Neuronal stem cell (in vitro differentiated cells): ENCODE results near the gene HAUS5.
"Not testable (repeated sequence)": the region's sequence is repeated elsewhere in the genome, so short reads cannot be mapped to it uniquely, and the experiment has no call there.

Experiments used
- DNase-seq: peaks from one replicate; pipeline ENCODE4 v3.0.0-alpha.2; 2013; ENCODE audit warnings: low spot score
- H2AFZ ChIP-seq: one replicate; pipeline ENCODE4 v1.6.1; 2013; ENCODE audit warnings: mild to moderate bottlenecking, low read length, inconsistent platforms
- H2AK5ac ChIP-seq: 2 replicates; pipeline ENCODE4 v1.6.1; 2013; ENCODE audit warnings: low read depth, mild to moderate bottlenecking, inconsistent platforms, low read length, moderate library complexity, mixed read lengths
- H2BK120ac ChIP-seq: 2 replicates; pipeline ENCODE4 v1.6.1; 2013; ENCODE audit warnings: low read depth, mild to moderate bottlenecking, inconsistent platforms, low read length, moderate library complexity, mixed read lengths
- H2BK12ac ChIP-seq: one replicate; pipeline ENCODE4 v1.6.1; 2013; ENCODE audit warnings: low read length, inconsistent platforms
- H2BK15ac ChIP-seq: 2 replicates; pipeline ENCODE4 v1.6.1; 2013; ENCODE audit warnings: mild to moderate bottlenecking, low read length, inconsistent platforms, mixed read lengths
- H2BK5ac ChIP-seq: one replicate; pipeline ENCODE4 v1.6.1; 2013; ENCODE audit warnings: inconsistent platforms, mild to moderate bottlenecking, low read length, moderate library complexity
- H3K14ac ChIP-seq: one replicate; pipeline ENCODE4 v1.6.1; 2013; ENCODE audit warnings: low read length, inconsistent platforms
- H3K18ac ChIP-seq: 2 replicates; pipeline ENCODE4 v1.6.1; 2013; ENCODE audit warnings: low read length, inconsistent platforms
- H3K23ac ChIP-seq: 2 replicates; pipeline ENCODE4 v1.6.1; 2013; ENCODE audit warnings: low read depth, mild to moderate bottlenecking, mixed read lengths, low read length, inconsistent platforms; ENCODE audit not compliant: poor library complexity
- H3K27ac ChIP-seq: replicated peaks from 3 replicates; pipeline ENCODE4 v1.5.1; 2013; ENCODE audit warnings: low read length, inconsistent platforms
- H3K27me3 ChIP-seq, 3 experiments: 2 replicates each; pipeline ENCODE4 v1.6.1; 2013; ENCODE audit warnings: low read length in 3 of 3, mild to moderate bottlenecking in 2 of 3, inconsistent platforms in 1 of 3, low read depth in 1 of 3, mixed read lengths in 1 of 3, moderate library complexity in 1 of 3; ENCODE audit not compliant: control insufficient read depth in 3 of 3, insufficient read depth in 3 of 3
- H3K36me3 ChIP-seq, 2 donors: replicated peaks in 1 of 2; 2 replicates each; pipeline ENCODE4 v1.6.1; 2013; ENCODE audit warnings: low read length in 2 of 2; ENCODE audit not compliant: control insufficient read depth in 2 of 2, insufficient read depth in 2 of 2
- H3K4ac ChIP-seq: 2 replicates; pipeline ENCODE4 v1.6.1; 2013; ENCODE audit warnings: inconsistent platforms, mild to moderate bottlenecking, low read length, moderate library complexity
- H3K4me1 ChIP-seq, 2 donors: 1 replicate in 1 of 2; 2 replicates in 1 of 2; pipeline ENCODE4 v1.6.1; 2013; ENCODE audit warnings: low read length in 2 of 2, low read depth in 1 of 2; ENCODE audit not compliant: control insufficient read depth in 2 of 2, insufficient read depth in 1 of 2
- H3K4me2 ChIP-seq: one replicate; pipeline ENCODE4 v1.6.1; 2013; ENCODE audit warnings: mild to moderate bottlenecking, low read length, inconsistent platforms; ENCODE audit not compliant: insufficient read depth, poor library complexity, severe bottlenecking
- H3K4me3 ChIP-seq, 2 donors: 2 replicates each; pipeline ENCODE4 v1.5.1; 2013; ENCODE audit warnings: low read length in 2 of 2, mild to moderate bottlenecking in 2 of 2, inconsistent platforms in 1 of 2, moderate library complexity in 1 of 2
- H3K79me1 ChIP-seq: one replicate; pipeline ENCODE4 v1.6.1; 2013; ENCODE audit warnings: low read depth, mild to moderate bottlenecking, inconsistent platforms, low read length, moderate library complexity
- H3K9ac ChIP-seq: one replicate; pipeline ENCODE4 v1.6.1; 2013; ENCODE audit warnings: mild to moderate bottlenecking, low read depth, low read length, inconsistent platforms; ENCODE audit not compliant: poor library complexity
- H3K9me3 ChIP-seq, 2 donors: replicated peaks in 1 of 2; 2 replicates each; pipeline versions ENCODE3 to v1.6.1; 2013; ENCODE audit warnings: low read length in 2 of 2, mild to moderate bottlenecking in 2 of 2, inconsistent platforms in 1 of 2, low read depth in 1 of 2, mixed read lengths in 1 of 2, moderate library complexity in 1 of 2; ENCODE audit not compliant: control insufficient read depth in 2 of 2, insufficient read depth in 1 of 2
- H4K8ac ChIP-seq: one replicate; pipeline ENCODE4 v1.6.1; 2013; ENCODE audit warnings: low read depth, mild to moderate bottlenecking, inconsistent platforms, low read length, moderate library complexity
- H4K91ac ChIP-seq: one replicate; pipeline ENCODE4 v1.6.1; 2013; ENCODE audit warnings: low read length, low read depth, mild to moderate bottlenecking, inconsistent platforms; ENCODE audit not compliant: poor library complexity
- WGBS, 2 donors: extraction: QIAGEN DNeasy Blood & Tissue Kit; methylation state at CpG; one replicate each; pipeline ENCODE4 v1.1.7; 2013; ENCODE audit warnings: missing lambda C conversion rate in 2 of 2, mixed read lengths in 1 of 2; ENCODE audit not compliant: insufficient read length in 2 of 2, insufficient replicate concordance in 1 of 2; ENCODE audit errors: extremely low coverage in 2 of 2; 5-methylcytosine and 5-hydroxymethylcytosine counted together

The HAUS5 gene

GRCh38 chr19:35595928-35596327 is 16.6 kb upstream of the HAUS5 start:
- Histone ChIP-seq H3K27me3 (no peaks in the 10 kb centered on the region), H2BK15ac (no peak overlapping the region), H4K91ac (no peak overlapping the region), H3K4me3 (no peak overlapping the region), H3K14ac (no peak overlapping the region), H3K9ac (no peak overlapping the region), H3K4me2 (no peak overlapping the region), H3K27ac (no peak overlapping the region), H3K4ac (no peak overlapping the region), H2BK5ac (no peak overlapping the region), H3K9me3 (no peaks in the 10 kb centered on the region), H3K18ac (no peak overlapping the region), H3K36me3 (no peaks in the 10 kb centered on the region), H2AK5ac (no peak overlapping the region), H2BK120ac (no peak overlapping the region), H3K79me1 (no peaks in the 10 kb centered on the region), H3K23ac (no peak overlapping the region), H3K4me1 (peaks cover 0 to 2% of the 10 kb centered on the region in 2 donors), H4K8ac (no peak overlapping the region), H2AFZ (peak overlapping the region; percentile 49), H2BK12ac (no peak overlapping the region)
- no CpG with 5 or more reads among the region's 1 CpG for WGBS, 2 donors
- DNase-seq, result no peak

- H3K27ac ChIP-seq, result no peak overlapping the region
- no CpG with 5 or more reads among the region's 4 CpGs for WGBS, 2 donors
- H2AFZ ChIP-seq, result peak overlapping the region; percentile 49
- H3K4me2 ChIP-seq, result no peak overlapping the region
- no peak overlapping the region for H3K14ac ChIP-seq
- H3K9me3 ChIP-seq, result no peaks in the 10 kb centered on the region
- no peaks in the 10 kb centered on the region for H3K36me3 ChIP-seq
- H2BK5ac ChIP-seq, result no peak overlapping the region
- no peak overlapping the region for H4K91ac ChIP-seq
- H2BK15ac ChIP-seq, result no peak overlapping the region
- no peaks in the 10 kb centered on the region for H3K27me3 ChIP-seq
- no peak overlapping the region for H3K18ac ChIP-seq
- peaks cover 0 to 2% of the 10 kb centered on the region in 2 donors for H3K4me1 ChIP-seq
- H3K4ac ChIP-seq, result no peak overlapping the region
- H3K9ac ChIP-seq, result no peak overlapping the region
- no peak overlapping the region for H2BK12ac ChIP-seq
- no peak overlapping the region for H3K23ac ChIP-seq
- no peak overlapping the region for H2AK5ac ChIP-seq
- no peak overlapping the region for H2BK120ac ChIP-seq
- no peak overlapping the region for H3K4me3 ChIP-seq
- no peak for DNase-seq
- no peaks in the 10 kb centered on the region for H3K79me1 ChIP-seq
- H4K8ac ChIP-seq, result no peak overlapping the region
These were observed 16.1 kb upstream of the HAUS5 start for GRCh38 chr19:35596366-35596999.

DNA sequence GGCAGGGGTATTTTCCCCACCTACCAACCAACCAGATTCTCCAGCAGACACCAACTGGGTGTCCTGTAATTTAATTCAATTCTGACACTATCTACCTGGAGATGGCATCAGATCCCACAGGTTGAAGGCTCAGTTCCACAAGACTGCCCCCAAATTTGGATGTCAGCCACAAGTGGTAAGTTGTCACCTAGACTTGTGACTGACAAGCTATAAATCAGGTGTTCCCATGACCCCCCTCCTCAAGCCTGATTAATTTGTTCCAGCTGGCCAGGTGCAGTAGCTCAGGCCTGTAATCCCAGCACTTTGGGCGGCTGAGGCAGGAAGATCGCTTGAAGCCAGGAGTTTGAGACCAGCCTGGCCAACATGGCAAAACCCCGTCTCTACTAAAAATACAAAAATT is 10.6 kb upstream of the HAUS5 start:
- H4K8ac ChIP-seq, result no peak overlapping the region
- no peak overlapping the region for H2AFZ ChIP-seq
- H3K18ac ChIP-seq, result no peak overlapping the region
- WGBS, 2 donors, result no CpG with 5 or more reads among the region's 3 CpGs
- H3K4me3 ChIP-seq, result no peak overlapping the region
- no peak overlapping the region for H3K23ac ChIP-seq
- no peak overlapping the region for H2BK120ac ChIP-seq
- no peak overlapping the region for H2AK5ac ChIP-seq
- H3K9me3 ChIP-seq, result no peaks in the 10 kb centered on the region
- H3K79me1 ChIP-seq, result no peaks in the 10 kb centered on the region
- no peak overlapping the region for H3K4ac ChIP-seq
- no peak overlapping the region for H2BK5ac ChIP-seq
- H3K27ac ChIP-seq, result no peak overlapping the region
- H3K9ac ChIP-seq, result no peak overlapping the region
- H3K14ac ChIP-seq, result no peak overlapping the region
- no peak overlapping the region for H3K4me2 ChIP-seq
- no peak for DNase-seq
- no peaks in the 10 kb centered on the region for H3K4me1 ChIP-seq
- H4K91ac ChIP-seq, result no peak overlapping the region
- no peaks in the 10 kb centered on the region for H3K36me3 ChIP-seq
- H2BK12ac ChIP-seq, result no peak overlapping the region
- H3K27me3 ChIP-seq, result peaks cover 0 to 5% (median 0%) of the 10 kb centered on the region in 3 experiments
- no peak overlapping the region for H2BK15ac ChIP-seq

GRCh38 chr19:35604436-35604835 is 8.1 kb upstream of the HAUS5 start:
- not testable (repeated sequence) for H3K4me3 ChIP-seq, H3K9me3 ChIP-seq, H3K27ac ChIP-seq, H2BK120ac ChIP-seq, H3K4ac ChIP-seq, H3K4me2 ChIP-seq, H2BK5ac ChIP-seq, H4K8ac ChIP-seq, H2AK5ac ChIP-seq, H3K4me1 ChIP-seq, H3K23ac ChIP-seq, H2BK12ac ChIP-seq, DNase-seq, H3K79me1 ChIP-seq, H3K9ac ChIP-seq, H3K14ac ChIP-seq, H3K18ac ChIP-seq, H3K27me3 ChIP-seq, H2BK15ac ChIP-seq, H2AFZ ChIP-seq, H3K36me3 ChIP-seq, H4K91ac ChIP-seq
- no CpG with 5 or more reads among the region's 4 CpGs for WGBS, 2 donors
